GM18951 (cell line): ENCODE results near the gene LGR5.
"Not testable (repeated sequence)": the region's sequence is repeated elsewhere in the genome, so short reads cannot be mapped to it uniquely, and the experiment has no call there.

Source experiments
- POLR2A ChIP-seq: IDR thresholded peaks from 4 replicates; pipeline ENCODE4 v1.6.1; 2011; ENCODE audit warnings: mild to moderate bottlenecking; ENCODE audit not compliant: insufficient read length, insufficient read depth; ENCODE audit errors: extremely low read depth
- in situ Hi-C: fragments of 300-500 bp; cut with MboI; formaldehyde crosslinking; loops from one replicate; pipeline ENCODE4 v1.12.0; 2022; ENCODE audit warnings: low sequenced_read_pairs, mixed read lengths, inconsistent platforms; ENCODE audit not compliant: unreplicated experiment

Gene LGR5

GRCh38 chr12:71556448-71556847, 116.8 kb downstream of the LGR5 start:
- no peak for TF ChIP-seq POLR2A
- in situ Hi-C loops: no loop called here

- in situ Hi-C loops: no loop called here
- no peak for TF ChIP-seq POLR2A
These were observed 117.3 kb downstream of the LGR5 start for GRCh38 chr12:71556875-71557274.

- in situ Hi-C loops: no loop called here
- TF ChIP-seq POLR2A: no peak
These were observed 118.8 kb downstream of the LGR5 start for GRCh38 chr12:71558445-71558844.

- in situ Hi-C loops: no loop called here
- TF ChIP-seq POLR2A: no peak
These were observed 123.3 kb downstream of the LGR5 start for GRCh38 chr12:71562676-71563595.

GRCh38 chr12:71565535-71565934, 125.9 kb downstream of the LGR5 start:
- TF ChIP-seq POLR2A: no peak
- in situ Hi-C loops: no loop called here

- no peak for TF ChIP-seq POLR2A
- in situ Hi-C loops: no loop called here
These were observed 127.1 kb downstream of the LGR5 start for GRCh38 chr12:71566655-71567054.

- in situ Hi-C loops: no loop called here
- no peak for TF ChIP-seq POLR2A
These were observed 127.9 kb downstream of the LGR5 start for GRCh38 chr12:71567537-71567936.

GRCh38 chr12:71569885-71570284, 130.3 kb downstream of the LGR5 start:
- in situ Hi-C loops: not testable (repeated sequence)

GRCh38 chr12:71576496-71576895, 136.9 kb downstream of the LGR5 start:
- in situ Hi-C loops: no loop called here
- TF ChIP-seq POLR2A: no peak

GRCh38 chr12:71578694-71579258, 139.2 kb downstream of the LGR5 start:
- TF ChIP-seq POLR2A: no peak
- in situ Hi-C loops: no loop called here

GRCh38 chr12:71581206-71581605, 141.6 kb downstream of the LGR5 start:
- in situ Hi-C loops: no loop called here

GRCh38 chr12:71582925-71583324, 143.3 kb downstream of the LGR5 start:
- in situ Hi-C loops: no loop called here
- no peak for TF ChIP-seq POLR2A

More at GRCh38 chr12:71581206-71581605, 141.6 kb downstream of the LGR5 start:
- no peak for TF ChIP-seq POLR2A

GRCh38 chr12:71584356-71584755, 144.8 kb downstream of the LGR5 start:
- no peak for TF ChIP-seq POLR2A
- in situ Hi-C loops: no loop called here

GRCh38 chr12:71585218-71585617, 145.6 kb downstream of the LGR5 start:
- no peak for TF ChIP-seq POLR2A
- in situ Hi-C loops: no loop called here

GRCh38 chr12:71587012-71587411, 147.4 kb downstream of the LGR5 start:
- no peak for TF ChIP-seq POLR2A
- in situ Hi-C loops: no loop called here

- TF ChIP-seq POLR2A: no peak
- in situ Hi-C loops: no loop called here
These were observed 149.9 kb downstream of the LGR5 start for GRCh38 chr12:71589478-71589881.
